Stimulated activated CD8-positive, alpha-beta memory T cell treated with anti-CD3 and anti-CD28 coated beads, Interleukin-4, amount 100 ng/mL, for 1 hour (primary cell): ENCODE data around the gene KLHL26.

Source experiments
- DNase-seq, 2 donors: peaks; one replicate each; pipeline ENCODE4 v3.0.0-alpha.2; 2020; ENCODE audit warnings: low read depth in 2 of 2, low spot score in 1 of 2

KLHL26 gene

GRCh38 chr19:18683109-18683957 lies 46.5 kb downstream of the KLHL26 start, which contains the start of gene CRTC1:
CRTC1 (plus strand) TSS chr19:18683680; CDS start chr19:18683703, 23 bp downstream.
- DNase-seq = peak; percentile 71 to 88

- DNase-seq = no peak
Observed at GRCh38 chr19:18683958-18684641, 47.3 kb downstream of the KLHL26 start.

- no peak for DNase-seq
Observed at GRCh38 chr19:18684642-18684993, 47.8 kb downstream of the KLHL26 start.

DNA sequence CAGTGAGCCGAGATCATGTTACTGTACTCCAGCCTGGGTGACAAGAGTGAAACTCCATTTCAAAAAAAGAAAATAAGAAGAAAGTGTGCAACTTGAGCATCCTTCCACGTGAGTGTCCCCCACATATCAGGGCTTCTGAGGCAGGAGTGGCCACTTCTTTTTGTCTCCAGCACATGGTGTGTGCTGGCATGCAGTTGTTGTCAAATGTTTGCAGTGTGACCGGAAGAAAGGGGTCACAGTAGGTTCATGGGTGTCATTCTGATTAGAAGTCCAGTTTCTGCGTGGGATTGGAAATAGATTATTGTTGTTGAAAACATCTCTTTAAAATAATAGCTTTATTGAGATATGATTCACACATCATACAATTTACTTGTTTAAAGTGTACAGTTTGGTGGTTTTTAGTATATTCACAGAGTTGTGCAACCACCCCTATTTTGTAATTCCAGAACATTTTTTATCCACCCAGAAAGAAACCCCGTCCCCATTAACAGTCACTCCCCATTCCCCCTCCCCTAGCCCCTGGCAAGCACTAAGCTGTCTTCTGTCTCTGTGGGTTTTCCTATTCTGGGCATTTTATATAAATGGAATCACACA lies 48.9 kb downstream of the KLHL26 start:
- no peak for DNase-seq

- DNase-seq = no peak
Observed at GRCh38 chr19:18687740-18688465, 51.1 kb downstream of the KLHL26 start.

- no peak for DNase-seq
Observed at GRCh38 chr19:18696023-18696422, 59.2 kb downstream of the KLHL26 start.

DNA sequence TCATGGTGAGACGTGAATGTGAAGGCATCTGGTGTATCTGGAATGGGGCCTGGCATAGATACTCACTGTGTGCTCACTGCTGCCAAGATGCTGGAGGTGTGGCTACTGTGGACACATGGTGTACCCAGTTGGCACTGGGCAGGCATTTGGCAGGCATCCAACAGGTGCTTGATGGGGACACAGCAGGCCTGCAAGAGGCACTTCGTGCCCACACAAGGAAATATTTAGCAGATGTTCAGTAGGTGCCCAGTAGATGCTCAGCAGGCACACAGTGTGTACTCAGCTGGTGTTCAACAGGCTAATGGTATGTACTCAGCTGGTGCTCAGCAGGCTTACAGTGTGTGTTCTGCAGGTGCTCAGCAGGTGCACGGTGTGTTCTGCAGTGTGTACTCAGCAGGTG lies 60.9 kb downstream of the KLHL26 start:
- DNase-seq = no peak

DNA sequence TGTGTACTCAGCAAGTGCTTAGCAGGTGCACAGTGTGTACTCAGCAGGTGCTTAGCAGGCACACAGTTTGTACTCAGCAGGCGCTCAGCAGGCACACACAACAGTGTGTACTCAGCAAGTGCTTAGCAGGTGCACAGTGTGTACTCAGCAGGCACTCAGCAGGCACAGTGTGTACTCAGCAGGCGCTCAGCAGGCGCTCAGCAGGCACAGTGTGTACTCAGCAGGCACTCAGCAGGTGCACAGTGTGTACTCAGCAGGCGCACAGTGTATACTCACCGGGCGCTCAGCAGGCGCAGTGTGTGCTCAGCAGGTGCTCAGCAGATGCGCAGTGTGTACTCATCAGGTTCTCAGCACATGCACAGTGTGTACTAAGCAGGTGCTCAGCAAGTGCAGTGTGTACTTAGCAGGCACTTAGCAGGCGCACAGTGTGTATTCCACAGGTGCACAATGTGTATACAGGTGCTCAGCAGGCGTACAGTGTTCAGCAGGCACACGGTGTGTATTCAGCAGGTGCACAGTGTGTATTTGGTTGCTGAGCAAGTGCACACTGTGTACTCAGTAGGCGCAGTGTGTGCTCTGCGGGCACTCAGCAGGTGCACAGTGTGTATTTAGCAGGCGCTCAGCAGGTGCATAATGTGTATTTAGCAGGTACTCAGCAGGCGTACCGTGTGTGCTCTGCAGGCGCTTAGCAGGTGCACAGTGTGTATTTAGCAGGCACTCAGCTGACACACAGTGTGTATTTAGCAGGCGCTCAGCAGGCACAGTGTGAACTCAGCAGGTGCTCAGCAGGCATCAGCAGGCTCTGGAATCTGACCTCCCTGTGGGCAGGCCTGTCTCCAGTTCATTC lies 61.7 kb downstream of the KLHL26 start:
- no peak for DNase-seq

- no peak for DNase-seq
Observed at GRCh38 chr19:18699403-18700054, 62.7 kb downstream of the KLHL26 start.

- peak; percentile 36 to 46 for DNase-seq
Observed at GRCh38 chr19:18700501-18701249, 63.8 kb downstream of the KLHL26 start.

DNA sequence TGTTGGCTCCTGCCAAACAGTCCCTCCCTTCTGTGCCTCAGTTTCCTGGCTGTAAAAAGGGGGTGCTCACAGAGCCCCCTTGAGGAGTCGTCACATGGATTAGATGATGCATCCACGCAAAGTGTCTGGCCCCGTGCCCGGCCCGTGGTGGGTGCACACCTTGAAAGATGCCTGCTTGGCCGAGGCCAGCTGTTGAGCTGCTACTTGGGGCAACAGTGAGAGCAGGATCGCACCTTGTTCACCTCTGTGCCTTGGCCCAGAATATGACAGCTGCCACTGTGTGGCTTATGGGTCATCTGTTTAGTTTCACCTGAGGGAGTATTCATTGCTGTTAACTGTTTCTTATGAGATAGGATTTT lies 64.4 kb downstream of the KLHL26 start:
- DNase-seq = no peak

DNA sequence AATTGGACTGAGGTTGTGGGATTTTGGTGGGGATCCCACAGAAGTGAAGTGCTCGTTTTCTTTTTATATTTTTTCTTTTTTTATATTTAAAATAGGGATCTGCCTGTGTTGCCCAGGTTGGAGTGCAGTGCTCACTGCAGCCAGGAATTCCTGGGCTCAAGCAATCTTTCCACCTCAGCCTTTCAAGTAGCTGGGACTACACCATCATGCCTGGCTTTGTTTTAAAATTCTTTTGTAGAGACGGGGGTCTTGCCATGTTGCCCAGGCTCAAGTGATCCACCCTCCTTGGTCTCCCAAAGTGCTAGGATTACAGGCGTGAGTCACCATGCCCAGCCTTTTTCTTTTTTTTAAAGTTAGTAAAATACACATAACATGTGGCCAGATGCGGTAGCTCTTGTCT lies 67.2 kb downstream of the KLHL26 start:
- no peak for DNase-seq

DNA sequence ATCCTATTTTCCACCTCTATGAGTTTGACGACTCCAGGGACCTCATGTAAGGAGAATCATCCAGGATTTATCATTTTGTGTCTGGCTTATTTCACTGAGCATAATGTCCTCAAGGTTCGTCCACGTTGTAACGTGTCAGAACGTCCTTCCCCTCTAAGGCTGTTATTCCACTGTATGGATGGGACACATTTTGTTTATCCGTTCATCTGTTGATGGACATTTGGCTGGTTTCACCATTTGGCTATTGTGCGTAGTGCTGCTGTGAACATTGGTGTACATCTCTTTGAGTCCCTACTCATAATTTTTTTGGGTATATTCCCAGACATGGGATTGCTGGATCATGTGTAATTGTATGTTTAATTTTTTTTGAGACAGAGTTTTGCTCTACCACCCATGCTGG lies 68.1 kb downstream of the KLHL26 start:
- no peak for DNase-seq

GRCh38 chr19:18708452-18709231 lies 71.8 kb downstream of the KLHL26 start:
- DNase-seq = no peak

- DNase-seq = no peak
Observed at GRCh38 chr19:18709546-18709945, 72.7 kb downstream of the KLHL26 start.

- no peak for DNase-seq
Observed at GRCh38 chr19:18710186-18710585, 73.4 kb downstream of the KLHL26 start.

DNA sequence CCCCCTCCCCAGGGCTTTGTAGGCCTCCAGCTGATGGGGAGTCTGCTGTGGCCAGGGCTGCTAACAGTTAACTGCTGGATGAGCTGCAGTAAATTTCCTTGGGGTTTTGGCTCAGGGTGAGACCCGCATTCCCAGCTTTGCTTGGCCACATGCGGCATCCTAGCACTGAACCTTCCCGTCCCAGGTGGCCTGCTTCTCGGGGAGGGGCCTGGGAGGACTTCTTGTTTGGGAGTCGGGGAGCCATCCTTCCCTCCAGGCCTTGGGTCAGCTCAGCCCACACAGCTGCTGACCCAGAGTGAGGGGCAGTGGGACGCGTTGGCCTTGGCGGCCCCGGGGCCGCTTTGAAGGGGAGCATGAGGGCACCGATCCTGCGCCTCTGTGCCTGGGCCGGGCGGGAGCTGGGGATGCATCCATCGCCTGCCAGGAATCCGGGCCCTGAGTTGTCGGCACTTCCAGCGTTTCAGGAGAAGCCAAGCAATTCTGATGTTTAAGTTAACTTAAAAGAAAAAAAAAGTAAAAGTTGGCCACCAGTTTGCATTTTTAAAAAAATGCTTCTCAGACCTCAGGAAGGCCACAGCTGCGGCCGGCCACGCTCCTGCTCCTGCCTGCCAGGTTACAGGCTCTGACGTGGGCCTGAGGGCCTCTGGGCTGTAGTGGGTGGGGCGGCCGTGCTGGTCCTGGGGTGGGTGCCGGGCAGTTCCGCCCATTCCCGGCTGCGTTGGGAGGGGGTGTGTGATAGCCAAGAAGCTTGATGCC lies 74.3 kb downstream of the KLHL26 start:
- no peak for DNase-seq

DNA sequence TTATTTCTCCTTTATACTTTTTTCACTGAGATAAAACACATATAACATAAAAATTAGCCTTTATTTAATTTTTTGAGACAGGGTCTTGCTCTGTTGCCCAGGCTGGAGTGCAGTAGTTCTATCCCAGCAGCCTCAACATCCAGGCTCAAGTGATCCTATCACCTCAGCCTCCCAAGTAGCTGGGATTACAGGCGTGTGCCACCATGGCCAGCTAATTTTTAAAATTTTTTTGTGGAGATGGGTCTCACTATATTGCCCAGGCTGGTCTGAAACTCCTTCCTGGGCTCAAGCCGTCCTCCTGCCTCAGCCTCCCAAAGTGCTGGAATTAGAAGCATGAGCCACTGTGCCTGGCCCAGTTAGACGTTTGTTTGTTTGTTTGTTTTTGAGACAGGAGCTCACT lies 75.1 kb downstream of the KLHL26 start:
- no peak for DNase-seq
